ENCODE results near the gene IL12RB1.

IL12RB1 gene

GRCh38 chr19:18089726-18090125, 3.0 kb upstream of the IL12RB1 start:
- DNase-seq (ENCODE audit: low spot score), result no peak

GRCh38 chr19:18089096-18089541, 2.4 kb upstream of the IL12RB1 start:
- peak; percentile 56 for DNase-seq (ENCODE audit: low spot score)

- no peak for DNase-seq (ENCODE audit: low spot score)
These were observed 854 bp downstream of the IL12RB1 start for GRCh38 chr19:18085702-18086457.

GRCh38 chr19:18083929-18084684, 2.6 kb downstream of the IL12RB1 start:
- no peak for DNase-seq (ENCODE audit: low spot score)

GRCh38 chr19:18074192-18074591, 12.5 kb downstream of the IL12RB1 start:
- no peak for DNase-seq (ENCODE audit: low spot score)

GRCh38 chr19:18073197-18073596, 13.5 kb downstream of the IL12RB1 start:
- DNase-seq (ENCODE audit: low spot score), result peak; percentile 17

- DNase-seq (ENCODE audit: low spot score), result no peak
These were observed 14.4 kb downstream of the IL12RB1 start for GRCh38 chr19:18072335-18072734.

GRCh38 chr19:18070181-18070580, 16.6 kb downstream of the IL12RB1 start:
- DNase-seq (ENCODE audit: low spot score), result no peak

GRCh38 chr19:18069383-18069782, 17.4 kb downstream of the IL12RB1 start:
- DNase-seq (ENCODE audit: low spot score), result no peak

- DNase-seq (ENCODE audit: low spot score), result no peak
These were observed 18.3 kb downstream of the IL12RB1 start for GRCh38 chr19:18068395-18068794.

- DNase-seq (ENCODE audit: low spot score), result no peak
These were observed 21.6 kb downstream of the IL12RB1 start for GRCh38 chr19:18065173-18065495.

- DNase-seq (ENCODE audit: low spot score), result peak; percentile 32
These were observed 23.3 kb downstream of the IL12RB1 start for GRCh38 chr19:18063463-18063862.

GRCh38 chr19:18062028-18062427, 24.7 kb downstream of the IL12RB1 start:
- DNase-seq (ENCODE audit: low spot score), result no peak

- no peak for DNase-seq (ENCODE audit: low spot score)
These were observed 26.3 kb downstream of the IL12RB1 start for GRCh38 chr19:18060472-18060871.

GRCh38 chr19:18059902-18060301, 26.8 kb downstream of the IL12RB1 start:
- no peak for DNase-seq (ENCODE audit: low spot score)

GRCh38 chr19:18059297-18059696, 27.4 kb downstream of the IL12RB1 start:
- no peak for DNase-seq (ENCODE audit: low spot score)

GRCh38 chr19:18058208-18059009, 28.3 kb downstream of the IL12RB1 start:
- DNase-seq (ENCODE audit: low spot score), result peak; percentile 84

- DNase-seq (ENCODE audit: low spot score), result no peak
These were observed 29.2 kb downstream of the IL12RB1 start for GRCh38 chr19:18057557-18057956.

GRCh38 chr19:18055967-18056366, 30.8 kb downstream of the IL12RB1 start:
- no peak for DNase-seq (ENCODE audit: low spot score)

GRCh38 chr19:18053576-18054219, 33.0 kb downstream of the IL12RB1 start:
- no peak for DNase-seq (ENCODE audit: low spot score)

GRCh38 chr19:18051887-18052286, 34.8 kb downstream of the IL12RB1 start:
- DNase-seq (ENCODE audit: low spot score), result no peak

GRCh38 chr19:18049385-18049784, 37.3 kb downstream of the IL12RB1 start:
- no peak for DNase-seq (ENCODE audit: low spot score)
